WTC11 (cell line): Measurements from ENCODE around the gene CCDC24. TPM values are rescaled to one million over a fixed set of nuclear protein-coding genes. Genes with fewer than 3 reads are reported as not detected.

Source experiments
- ATAC-seq: fragments of 200-7000 bp; cut with Tn5 transposase; 2 replicates; pipeline ENCODE4 v1.10.0; 2021; ENCODE audit warnings: mild to moderate bottlenecking, moderate library complexity
- CTCF ChIA-PET: fragments of 300-600 bp; sonication (Branson Sonifier 250); formaldehyde crosslinking; loops from one replicate; lab custom pipeline; 2021; ENCODE audit warnings: antibody characterized with exemption; lab: Charles Lee
- POLR2A ChIA-PET: fragments of 350-600 bp; sonication (Branson Sonifier 250); formaldehyde crosslinking; loops from one replicate; lab custom pipeline; 2021; ENCODE audit warnings: antibody characterized with exemption; lab: Charles Lee
- DNase-seq: peaks from one replicate; pipeline ENCODE4 v3.0.0; 2021; ENCODE audit warnings: low spot score
- H3K27ac Mint-ChIP-seq: 2 replicates; pipeline ENCODE4 v1.8.0; 2021; ENCODE audit warnings: mixed read lengths
- H3K27me3 Mint-ChIP-seq: 2 replicates; pipeline ENCODE4 v1.8.0; 2021; ENCODE audit warnings: low read depth, mild to moderate bottlenecking, moderate library complexity, mixed read lengths
- H3K36me3 Mint-ChIP-seq: 2 replicates; pipeline ENCODE4 v1.8.0; 2021; ENCODE audit warnings: mixed read lengths
- H3K4me1 Mint-ChIP-seq: 2 replicates; pipeline ENCODE4 v1.8.0; 2022; ENCODE audit warnings: mixed read lengths
- H3K4me3 Mint-ChIP-seq: 2 replicates; pipeline ENCODE4 v1.8.0; 2021; ENCODE audit warnings: mild to moderate bottlenecking, moderate library complexity, mixed read lengths
- H3K9me3 Mint-ChIP-seq: 2 replicates; pipeline ENCODE4 v1.8.0; 2021; ENCODE audit warnings: mixed read lengths
- ATF1 ChIP-seq: sonication (generic); formaldehyde crosslinking; IDR thresholded peaks from 2 replicates; pipeline ENCODE4 v1.8.1; 2023; ENCODE audit warnings: mild to moderate bottlenecking, moderate library complexity, missing genetic modification reagents
- CREB1 ChIP-seq: sonication (generic); formaldehyde crosslinking; IDR thresholded peaks from 2 replicates; pipeline ENCODE4 v1.8.0; 2023; ENCODE audit warnings: mild to moderate bottlenecking, missing genetic modification reagents
- E2F4 ChIP-seq: sonication (generic); formaldehyde crosslinking; IDR thresholded peaks from 2 replicates; pipeline ENCODE4 v1.8.1; 2022; ENCODE audit warnings: low read depth, mild to moderate bottlenecking, moderate library complexity, missing genetic modification reagents, borderline replicate concordance
- FOXP4 ChIP-seq: sonication (generic); formaldehyde crosslinking; IDR thresholded peaks from 2 replicates; pipeline ENCODE4 v1.8.0; 2022; ENCODE audit warnings: mild to moderate bottlenecking, missing genetic modification reagents
- IRF2 ChIP-seq: sonication (generic); formaldehyde crosslinking; IDR thresholded peaks from 2 replicates; pipeline ENCODE4 v1.8.0; 2022; ENCODE audit warnings: low read depth, missing genetic modification reagents, borderline replicate concordance
- JUN ChIP-seq: sonication (generic); formaldehyde crosslinking; IDR thresholded peaks from 2 replicates; pipeline ENCODE4 v1.8.0; 2023; ENCODE audit warnings: mild to moderate bottlenecking, missing genetic modification reagents
- MXD4 ChIP-seq: fragments of 250-450 bp; sonication (Bioruptor Pico); IDR thresholded peaks from 2 replicates; pipeline ENCODE4 v1.8.0; 2021; ENCODE audit warnings: mild to moderate bottlenecking, moderate library complexity, borderline replicate concordance
- MYBL2 ChIP-seq: sonication (generic); formaldehyde crosslinking; IDR thresholded peaks from 2 replicates; pipeline ENCODE4 v1.8.1; 2023; ENCODE audit warnings: mild to moderate bottlenecking, moderate library complexity, missing genetic modification reagents
- NFATC4 ChIP-seq: fragments of 250-450 bp; sonication (Bioruptor Pico); IDR thresholded peaks from 2 replicates; pipeline ENCODE4 v1.9.0; 2021; ENCODE audit warnings: mild to moderate bottlenecking
- NR2C2 ChIP-seq: sonication (generic); formaldehyde crosslinking; IDR thresholded peaks from 2 replicates; pipeline ENCODE4 v1.8.0; 2022; ENCODE audit warnings: mild to moderate bottlenecking, missing genetic modification reagents
- ZBTB21 ChIP-seq: sonication (generic); formaldehyde crosslinking; IDR thresholded peaks from 2 replicates; pipeline ENCODE4 v1.8.1; 2023; ENCODE audit warnings: mild to moderate bottlenecking, missing genetic modification reagents, borderline replicate concordance
- total RNA-seq: library from RNA; stranded (reverse); gene quantifications from 3 replicates; pipeline ENCODE4 v1.2.3, GENCODE V29; 2021
- TF ChIP-seq, protein P1 (sequence below): sonication (generic); formaldehyde crosslinking; IDR thresholded peaks from 2 replicates; pipeline ENCODE4 v1.8.1; 2023; ENCODE audit warnings: mild to moderate bottlenecking, missing genetic modification reagents, moderate library complexity
- TF ChIP-seq, protein P2 (sequence below): sonication (generic); formaldehyde crosslinking; IDR thresholded peaks from 2 replicates; pipeline ENCODE4 v1.8.0; 2023; ENCODE audit warnings: missing genetic modification reagents, mild to moderate bottlenecking, borderline replicate concordance
- TF ChIP-seq, protein P3 (sequence below): sonication (generic); formaldehyde crosslinking; IDR thresholded peaks from 2 replicates; pipeline ENCODE4 v1.8.1; 2023; ENCODE audit warnings: mild to moderate bottlenecking, missing genetic modification reagents
- TF ChIP-seq, protein P4 (sequence below): sonication (generic); formaldehyde crosslinking; IDR thresholded peaks from 2 replicates; pipeline ENCODE4 v1.8.1; 2023; ENCODE audit warnings: mild to moderate bottlenecking, missing genetic modification reagents
- TF ChIP-seq, protein P5 (sequence below): sonication (generic); formaldehyde crosslinking; IDR thresholded peaks from 2 replicates; pipeline ENCODE4 v1.8.0; 2022; ENCODE audit warnings: mild to moderate bottlenecking, missing genetic modification reagents
- TF ChIP-seq, protein P6 (sequence below): sonication (generic); formaldehyde crosslinking; IDR thresholded peaks from 2 replicates; pipeline ENCODE4 v1.8.0; 2022; ENCODE audit warnings: missing genetic modification reagents

CCDC24 gene
- total RNA-seq, 1 experiment from 2014 or later = 12.1 TPM

- Mint-ChIP-seq H3K36me3 (no peaks in the 10 kb centered on the region), H3K9me3 (no peaks in the 10 kb centered on the region), H3K4me3 (peak within 1 kb of the TSS; percentile 87), H3K4me1 (peaks cover 41% of the 10 kb centered on the region), H3K27ac (peak within 1 kb of the TSS; percentile 96), H3K27me3 (no peaks in the 10 kb centered on the region)
- DNase-seq (peak; percentile 72), ATAC-seq (peak; percentile 37)
- ChIA-PET CTCF (interaction anchor here (0.9 to 6.6 kb wide), 5 partner anchors 15 to 268 kb away, joined by 3 to 132 read pairs (median 3); no protein-coding TSS in a partner anchor), POLR2A (interaction anchor here (0.6 to 1.9 kb wide), 5 partner anchors 31 to 847 kb away, joined by 3 to 6 read pairs (median 4); partner anchors contain the start of genes ATP6V0B and DPH2)
- no peak for TF ChIP-seq MXD4
- TF ChIP-seq, protein P1, sequence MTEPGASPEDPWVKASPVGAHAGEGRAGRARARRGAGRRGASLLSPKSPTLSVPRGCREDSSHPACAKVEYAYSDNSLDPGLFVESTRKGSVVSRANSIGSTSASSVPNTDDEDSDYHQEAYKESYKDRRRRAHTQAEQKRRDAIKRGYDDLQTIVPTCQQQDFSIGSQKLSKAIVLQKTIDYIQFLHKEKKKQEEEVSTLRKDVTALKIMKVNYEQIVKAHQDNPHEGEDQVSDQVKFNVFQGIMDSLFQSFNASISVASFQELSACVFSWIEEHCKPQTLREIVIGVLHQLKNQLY = no peak
- TF ChIP-seq E2F4 = no peak
- no peak for TF ChIP-seq ATF1 (CRISPR knock-in tag)
- no peak for TF ChIP-seq IRF2 (CRISPR knock-in tag)
- TF ChIP-seq NFATC4 = no peak
- TF ChIP-seq NR2C2 (CRISPR knock-in tag) = no peak
- TF ChIP-seq, protein P2, sequence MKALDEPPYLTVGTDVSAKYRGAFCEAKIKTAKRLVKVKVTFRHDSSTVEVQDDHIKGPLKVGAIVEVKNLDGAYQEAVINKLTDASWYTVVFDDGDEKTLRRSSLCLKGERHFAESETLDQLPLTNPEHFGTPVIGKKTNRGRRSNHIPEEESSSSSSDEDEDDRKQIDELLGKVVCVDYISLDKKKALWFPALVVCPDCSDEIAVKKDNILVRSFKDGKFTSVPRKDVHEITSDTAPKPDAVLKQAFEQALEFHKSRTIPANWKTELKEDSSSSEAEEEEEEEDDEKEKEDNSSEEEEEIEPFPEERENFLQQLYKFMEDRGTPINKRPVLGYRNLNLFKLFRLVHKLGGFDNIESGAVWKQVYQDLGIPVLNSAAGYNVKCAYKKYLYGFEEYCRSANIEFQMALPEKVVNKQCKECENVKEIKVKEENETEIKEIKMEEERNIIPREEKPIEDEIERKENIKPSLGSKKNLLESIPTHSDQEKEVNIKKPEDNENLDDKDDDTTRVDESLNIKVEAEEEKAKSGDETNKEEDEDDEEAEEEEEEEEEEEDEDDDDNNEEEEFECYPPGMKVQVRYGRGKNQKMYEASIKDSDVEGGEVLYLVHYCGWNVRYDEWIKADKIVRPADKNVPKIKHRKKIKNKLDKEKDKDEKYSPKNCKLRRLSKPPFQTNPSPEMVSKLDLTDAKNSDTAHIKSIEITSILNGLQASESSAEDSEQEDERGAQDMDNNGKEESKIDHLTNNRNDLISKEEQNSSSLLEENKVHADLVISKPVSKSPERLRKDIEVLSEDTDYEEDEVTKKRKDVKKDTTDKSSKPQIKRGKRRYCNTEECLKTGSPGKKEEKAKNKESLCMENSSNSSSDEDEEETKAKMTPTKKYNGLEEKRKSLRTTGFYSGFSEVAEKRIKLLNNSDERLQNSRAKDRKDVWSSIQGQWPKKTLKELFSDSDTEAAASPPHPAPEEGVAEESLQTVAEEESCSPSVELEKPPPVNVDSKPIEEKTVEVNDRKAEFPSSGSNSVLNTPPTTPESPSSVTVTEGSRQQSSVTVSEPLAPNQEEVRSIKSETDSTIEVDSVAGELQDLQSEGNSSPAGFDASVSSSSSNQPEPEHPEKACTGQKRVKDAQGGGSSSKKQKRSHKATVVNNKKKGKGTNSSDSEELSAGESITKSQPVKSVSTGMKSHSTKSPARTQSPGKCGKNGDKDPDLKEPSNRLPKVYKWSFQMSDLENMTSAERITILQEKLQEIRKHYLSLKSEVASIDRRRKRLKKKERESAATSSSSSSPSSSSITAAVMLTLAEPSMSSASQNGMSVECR = 0 out of 2 replicates have a peak, but pooled peaks have one; percentile 8
- no peak for TF ChIP-seq MYBL2 (CRISPR knock-in tag)
- no peak for TF ChIP-seq FOXP4
- no peak for TF ChIP-seq CREB1 (CRISPR knock-in tag)
- TF ChIP-seq, protein P3, sequence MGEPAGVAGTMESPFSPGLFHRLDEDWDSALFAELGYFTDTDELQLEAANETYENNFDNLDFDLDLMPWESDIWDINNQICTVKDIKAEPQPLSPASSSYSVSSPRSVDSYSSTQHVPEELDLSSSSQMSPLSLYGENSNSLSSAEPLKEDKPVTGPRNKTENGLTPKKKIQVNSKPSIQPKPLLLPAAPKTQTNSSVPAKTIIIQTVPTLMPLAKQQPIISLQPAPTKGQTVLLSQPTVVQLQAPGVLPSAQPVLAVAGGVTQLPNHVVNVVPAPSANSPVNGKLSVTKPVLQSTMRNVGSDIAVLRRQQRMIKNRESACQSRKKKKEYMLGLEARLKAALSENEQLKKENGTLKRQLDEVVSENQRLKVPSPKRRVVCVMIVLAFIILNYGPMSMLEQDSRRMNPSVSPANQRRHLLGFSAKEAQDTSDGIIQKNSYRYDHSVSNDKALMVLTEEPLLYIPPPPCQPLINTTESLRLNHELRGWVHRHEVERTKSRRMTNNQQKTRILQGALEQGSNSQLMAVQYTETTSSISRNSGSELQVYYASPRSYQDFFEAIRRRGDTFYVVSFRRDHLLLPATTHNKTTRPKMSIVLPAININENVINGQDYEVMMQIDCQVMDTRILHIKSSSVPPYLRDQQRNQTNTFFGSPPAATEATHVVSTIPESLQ = no peak
- TF ChIP-seq, protein P4, sequence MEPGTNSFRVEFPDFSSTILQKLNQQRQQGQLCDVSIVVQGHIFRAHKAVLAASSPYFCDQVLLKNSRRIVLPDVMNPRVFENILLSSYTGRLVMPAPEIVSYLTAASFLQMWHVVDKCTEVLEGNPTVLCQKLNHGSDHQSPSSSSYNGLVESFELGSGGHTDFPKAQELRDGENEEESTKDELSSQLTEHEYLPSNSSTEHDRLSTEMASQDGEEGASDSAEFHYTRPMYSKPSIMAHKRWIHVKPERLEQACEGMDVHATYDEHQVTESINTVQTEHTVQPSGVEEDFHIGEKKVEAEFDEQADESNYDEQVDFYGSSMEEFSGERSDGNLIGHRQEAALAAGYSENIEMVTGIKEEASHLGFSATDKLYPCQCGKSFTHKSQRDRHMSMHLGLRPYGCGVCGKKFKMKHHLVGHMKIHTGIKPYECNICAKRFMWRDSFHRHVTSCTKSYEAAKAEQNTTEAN (CRISPR knock-in tag) = no peak
- no peak for TF ChIP-seq ZBTB21
- TF ChIP-seq, protein P5, sequence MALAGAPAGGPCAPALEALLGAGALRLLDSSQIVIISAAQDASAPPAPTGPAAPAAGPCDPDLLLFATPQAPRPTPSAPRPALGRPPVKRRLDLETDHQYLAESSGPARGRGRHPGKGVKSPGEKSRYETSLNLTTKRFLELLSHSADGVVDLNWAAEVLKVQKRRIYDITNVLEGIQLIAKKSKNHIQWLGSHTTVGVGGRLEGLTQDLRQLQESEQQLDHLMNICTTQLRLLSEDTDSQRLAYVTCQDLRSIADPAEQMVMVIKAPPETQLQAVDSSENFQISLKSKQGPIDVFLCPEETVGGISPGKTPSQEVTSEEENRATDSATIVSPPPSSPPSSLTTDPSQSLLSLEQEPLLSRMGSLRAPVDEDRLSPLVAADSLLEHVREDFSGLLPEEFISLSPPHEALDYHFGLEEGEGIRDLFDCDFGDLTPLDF (CRISPR knock-in tag) = no peak
- TF ChIP-seq, protein P6, sequence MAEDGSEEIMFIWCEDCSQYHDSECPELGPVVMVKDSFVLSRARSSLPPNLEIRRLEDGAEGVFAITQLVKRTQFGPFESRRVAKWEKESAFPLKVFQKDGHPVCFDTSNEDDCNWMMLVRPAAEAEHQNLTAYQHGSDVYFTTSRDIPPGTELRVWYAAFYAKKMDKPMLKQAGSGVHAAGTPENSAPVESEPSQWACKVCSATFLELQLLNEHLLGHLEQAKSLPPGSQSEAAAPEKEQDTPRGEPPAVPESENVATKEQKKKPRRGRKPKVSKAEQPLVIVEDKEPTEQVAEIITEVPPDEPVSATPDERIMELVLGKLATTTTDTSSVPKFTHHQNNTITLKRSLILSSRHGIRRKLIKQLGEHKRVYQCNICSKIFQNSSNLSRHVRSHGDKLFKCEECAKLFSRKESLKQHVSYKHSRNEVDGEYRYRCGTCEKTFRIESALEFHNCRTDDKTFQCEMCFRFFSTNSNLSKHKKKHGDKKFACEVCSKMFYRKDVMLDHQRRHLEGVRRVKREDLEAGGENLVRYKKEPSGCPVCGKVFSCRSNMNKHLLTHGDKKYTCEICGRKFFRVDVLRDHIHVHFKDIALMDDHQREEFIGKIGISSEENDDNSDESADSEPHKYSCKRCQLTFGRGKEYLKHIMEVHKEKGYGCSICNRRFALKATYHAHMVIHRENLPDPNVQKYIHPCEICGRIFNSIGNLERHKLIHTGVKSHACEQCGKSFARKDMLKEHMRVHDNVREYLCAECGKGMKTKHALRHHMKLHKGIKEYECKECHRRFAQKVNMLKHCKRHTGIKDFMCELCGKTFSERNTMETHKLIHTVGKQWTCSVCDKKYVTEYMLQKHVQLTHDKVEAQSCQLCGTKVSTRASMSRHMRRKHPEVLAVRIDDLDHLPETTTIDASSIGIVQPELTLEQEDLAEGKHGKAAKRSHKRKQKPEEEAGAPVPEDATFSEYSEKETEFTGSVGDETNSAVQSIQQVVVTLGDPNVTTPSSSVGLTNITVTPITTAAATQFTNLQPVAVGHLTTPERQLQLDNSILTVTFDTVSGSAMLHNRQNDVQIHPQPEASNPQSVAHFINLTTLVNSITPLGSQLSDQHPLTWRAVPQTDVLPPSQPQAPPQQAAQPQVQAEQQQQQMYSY (CRISPR knock-in tag) = no peak
- TF ChIP-seq JUN (CRISPR knock-in tag) = no peak
Measured at GRCh38 chr1:44031252-44032169, 40.1 kb downstream of the CCDC24 start, which contains the start of gene SLC6A9. Gene SLC6A9, minus strand, starts transcription at chr1:44031462. Its CDS starts 7,185 bp downstream, at chr1:44024277.
